22Rv1 (cell line): Measurements from ENCODE around the gene TTC21A.

ENCODE experiments used
- H3K27ac ChIP-seq: fragments of 450-650 bp; 2 replicates; pipeline ENCODE4 v1.5.1; 2017
- CTCF ChIP-seq: fragments of 450-650 bp; IDR thresholded peaks from 2 replicates; pipeline ENCODE4 v1.5.1; 2017; ENCODE audit warnings: mild to moderate bottlenecking
- ZFX ChIP-seq: fragments of 450-650 bp; IDR thresholded peaks from 2 replicates; pipeline ENCODE4 v1.6.1; 2017; ENCODE audit warnings: antibody characterized with exemption, borderline replicate concordance

The TTC21A gene

DNA sequence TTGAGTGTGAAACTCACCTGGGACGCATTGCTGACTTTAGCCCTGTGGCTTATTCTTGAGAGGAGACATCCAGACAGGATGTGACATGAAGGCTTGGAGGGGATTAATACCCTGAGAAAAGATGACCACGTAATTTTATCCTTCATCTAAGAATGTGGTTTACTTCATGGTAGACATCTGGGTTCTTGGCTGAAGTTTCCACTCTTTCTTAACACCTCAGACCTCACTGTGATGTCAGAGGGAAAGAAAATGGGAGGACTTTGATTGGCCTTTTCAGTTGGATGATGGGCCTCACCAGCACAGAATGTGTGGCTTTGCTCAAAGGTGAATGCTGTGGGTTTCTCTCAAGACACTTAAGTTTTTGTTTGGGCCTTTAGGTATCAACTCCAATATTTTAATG lies 16.6 kb upstream of the TTC21A start:
- no peak for TF ChIP-seq ZFX
- no peak overlapping the region for H3K27ac ChIP-seq

- no peak overlapping the region for H3K27ac ChIP-seq
- TF ChIP-seq ZFX, result no peak
- TF ChIP-seq CTCF, result no peak
Measured at GRCh38 chr3:39094851-39095677, 12.4 kb upstream of the TTC21A start.

DNA sequence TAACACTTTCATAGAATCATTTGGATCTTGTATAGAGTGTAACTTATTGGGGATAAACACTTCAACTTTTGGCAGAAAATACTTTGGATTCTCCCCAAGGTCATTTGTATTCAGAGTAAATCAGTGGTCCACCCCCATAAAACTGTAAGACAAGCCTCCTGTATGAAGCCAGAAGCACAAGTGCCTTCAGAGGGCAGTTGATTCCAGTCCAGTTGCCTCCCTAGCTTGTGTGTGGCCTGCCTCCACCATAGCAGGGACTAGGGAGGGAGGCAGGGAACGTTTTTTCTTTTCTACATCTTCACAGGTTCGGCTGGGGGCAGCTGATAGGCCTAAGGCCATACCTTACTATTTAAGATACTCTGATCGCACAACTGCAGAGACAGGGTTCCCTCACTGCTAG lies 11.7 kb upstream of the TTC21A start:
- no peak for TF ChIP-seq CTCF
- no peak for TF ChIP-seq ZFX
- no peak overlapping the region for H3K27ac ChIP-seq

- no peak overlapping the region for H3K27ac ChIP-seq
- TF ChIP-seq CTCF (no peak), ZFX (no peak)
Measured at GRCh38 chr3:39096775-39097174, 10.7 kb upstream of the TTC21A start.

- no peak overlapping the region for H3K27ac ChIP-seq
- TF ChIP-seq ZFX, result no peak
- no peak for TF ChIP-seq CTCF
Measured at GRCh38 chr3:39097716-39098472, 9.6 kb upstream of the TTC21A start.

GRCh38 chr3:39098473-39099000 lies 8.9 kb upstream of the TTC21A start:
- no peak overlapping the region for H3K27ac ChIP-seq
- TF ChIP-seq ZFX (no peak), CTCF (no peak)

DNA sequence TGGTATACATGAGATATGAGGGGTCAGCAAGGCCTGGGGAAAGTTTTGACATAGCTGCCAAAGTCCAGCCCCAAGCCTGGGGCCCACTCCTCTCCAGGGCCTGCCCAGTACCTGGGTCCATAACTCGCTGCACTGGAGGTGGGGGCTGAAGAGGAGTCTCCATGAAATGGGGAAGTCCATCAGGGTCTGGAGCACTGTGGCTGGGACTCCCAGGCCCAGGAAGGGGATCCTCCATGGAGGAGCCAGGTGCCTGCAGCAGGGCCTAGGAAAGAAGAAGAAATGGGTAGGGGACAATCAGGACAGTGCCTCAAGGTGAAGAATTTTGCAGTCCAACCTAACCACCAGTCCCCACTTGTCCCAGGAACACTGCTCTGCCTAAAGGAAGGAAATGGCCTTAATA lies 8.2 kb upstream of the TTC21A start:
- H3K27ac ChIP-seq, result no peak overlapping the region
- TF ChIP-seq ZFX, result no peak
- TF ChIP-seq CTCF, result no peak
